Measurements from ENCODE around the gene PMF1. TPM values are rescaled to one million over a fixed set of nuclear protein-coding genes. Genes with fewer than 3 reads are reported as not detected.

Gene PMF1
- total RNA-seq, 1 donor from 2014 or later: 131 TPM

DNA sequence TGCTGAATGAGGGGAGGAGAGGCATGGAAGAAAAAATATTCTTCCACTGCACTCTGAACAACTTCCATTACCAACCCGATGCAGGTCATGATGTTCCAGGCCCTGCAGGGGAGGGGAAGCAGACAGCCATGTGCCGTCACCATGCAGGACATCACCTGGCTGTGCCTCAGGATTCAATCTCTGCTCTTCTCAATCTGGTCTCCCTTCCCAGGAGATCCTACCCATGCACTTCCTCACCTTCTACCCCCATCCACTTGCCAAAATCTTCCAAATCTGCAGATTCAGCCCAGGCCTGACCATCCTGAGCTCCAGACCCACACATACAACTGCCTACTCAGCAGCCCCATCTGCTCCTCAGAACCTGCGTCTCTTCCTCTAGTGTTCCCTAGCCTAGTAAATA, 40.8 kb downstream of the PMF1 start:
- no peak for DNase-seq (ENCODE audit: low read depth)
- no peak overlapping the region for H3K4me3 ChIP-seq (ENCODE audit: low read depth, low read length)
- TF ChIP-seq, protein P1, sequence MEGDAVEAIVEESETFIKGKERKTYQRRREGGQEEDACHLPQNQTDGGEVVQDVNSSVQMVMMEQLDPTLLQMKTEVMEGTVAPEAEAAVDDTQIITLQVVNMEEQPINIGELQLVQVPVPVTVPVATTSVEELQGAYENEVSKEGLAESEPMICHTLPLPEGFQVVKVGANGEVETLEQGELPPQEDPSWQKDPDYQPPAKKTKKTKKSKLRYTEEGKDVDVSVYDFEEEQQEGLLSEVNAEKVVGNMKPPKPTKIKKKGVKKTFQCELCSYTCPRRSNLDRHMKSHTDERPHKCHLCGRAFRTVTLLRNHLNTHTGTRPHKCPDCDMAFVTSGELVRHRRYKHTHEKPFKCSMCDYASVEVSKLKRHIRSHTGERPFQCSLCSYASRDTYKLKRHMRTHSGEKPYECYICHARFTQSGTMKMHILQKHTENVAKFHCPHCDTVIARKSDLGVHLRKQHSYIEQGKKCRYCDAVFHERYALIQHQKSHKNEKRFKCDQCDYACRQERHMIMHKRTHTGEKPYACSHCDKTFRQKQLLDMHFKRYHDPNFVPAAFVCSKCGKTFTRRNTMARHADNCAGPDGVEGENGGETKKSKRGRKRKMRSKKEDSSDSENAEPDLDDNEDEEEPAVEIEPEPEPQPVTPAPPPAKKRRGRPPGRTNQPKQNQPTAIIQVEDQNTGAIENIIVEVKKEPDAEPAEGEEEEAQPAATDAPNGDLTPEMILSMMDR (conservative IDR thresholded peaks at IDR 0.05; ENCODE audit: low read depth, low read length): no peak

- H3K4me3 ChIP-seq (ENCODE audit: low read depth, low read length): no peak overlapping the region
- TF ChIP-seq, protein P1 (conservative IDR thresholded peaks at IDR 0.05; ENCODE audit: low read depth, low read length): no peak
- no peak for DNase-seq (ENCODE audit: low read depth)
These were observed 44.9 kb downstream of the PMF1 start for GRCh38 chr1:156257711-156258110.

GRCh38 chr1:156258859-156259258, 46.1 kb downstream of the PMF1 start:
- no peak overlapping the region for H3K4me3 ChIP-seq (ENCODE audit: low read depth, low read length)
- TF ChIP-seq, protein P1 (conservative IDR thresholded peaks at IDR 0.05; ENCODE audit: low read depth, low read length): no peak
- DNase-seq (ENCODE audit: low read depth): no peak

- no peak overlapping the region for H3K4me3 ChIP-seq (ENCODE audit: low read depth, low read length)
These were observed 47.0 kb downstream of the PMF1 start for GRCh38 chr1:156259805-156260204.

DNA sequence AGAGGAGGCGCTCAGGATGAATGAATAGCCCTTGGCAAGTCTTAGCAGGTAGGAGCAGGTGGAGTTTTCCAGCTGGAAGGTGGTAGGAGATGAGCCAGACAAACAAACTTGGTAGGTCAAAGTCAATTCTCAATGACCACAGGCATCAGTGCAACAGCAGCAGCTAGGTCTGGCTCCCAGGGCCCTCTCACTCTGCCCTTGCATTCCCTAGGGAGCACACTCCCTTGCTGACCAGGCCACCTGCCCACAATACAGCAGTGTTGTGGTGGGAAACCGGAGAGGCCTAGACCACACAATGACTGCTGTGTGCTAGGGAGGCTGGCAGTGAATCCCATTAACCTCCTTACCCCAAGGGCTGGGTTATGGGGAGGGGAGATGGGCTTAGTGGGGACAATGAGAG, 48.1 kb downstream of the PMF1 start:
- H3K4me3 ChIP-seq (ENCODE audit: low read depth, low read length): no peak overlapping the region
- no peak for DNase-seq (ENCODE audit: low read depth)
- TF ChIP-seq, protein P1 (conservative IDR thresholded peaks at IDR 0.05; ENCODE audit: low read depth, low read length): no peak

More at GRCh38 chr1:156259805-156260204, 47.0 kb downstream of the PMF1 start:
- DNase-seq (ENCODE audit: low read depth): no peak
- TF ChIP-seq, protein P1 (conservative IDR thresholded peaks at IDR 0.05; ENCODE audit: low read depth, low read length): peak; percentile 27

DNA sequence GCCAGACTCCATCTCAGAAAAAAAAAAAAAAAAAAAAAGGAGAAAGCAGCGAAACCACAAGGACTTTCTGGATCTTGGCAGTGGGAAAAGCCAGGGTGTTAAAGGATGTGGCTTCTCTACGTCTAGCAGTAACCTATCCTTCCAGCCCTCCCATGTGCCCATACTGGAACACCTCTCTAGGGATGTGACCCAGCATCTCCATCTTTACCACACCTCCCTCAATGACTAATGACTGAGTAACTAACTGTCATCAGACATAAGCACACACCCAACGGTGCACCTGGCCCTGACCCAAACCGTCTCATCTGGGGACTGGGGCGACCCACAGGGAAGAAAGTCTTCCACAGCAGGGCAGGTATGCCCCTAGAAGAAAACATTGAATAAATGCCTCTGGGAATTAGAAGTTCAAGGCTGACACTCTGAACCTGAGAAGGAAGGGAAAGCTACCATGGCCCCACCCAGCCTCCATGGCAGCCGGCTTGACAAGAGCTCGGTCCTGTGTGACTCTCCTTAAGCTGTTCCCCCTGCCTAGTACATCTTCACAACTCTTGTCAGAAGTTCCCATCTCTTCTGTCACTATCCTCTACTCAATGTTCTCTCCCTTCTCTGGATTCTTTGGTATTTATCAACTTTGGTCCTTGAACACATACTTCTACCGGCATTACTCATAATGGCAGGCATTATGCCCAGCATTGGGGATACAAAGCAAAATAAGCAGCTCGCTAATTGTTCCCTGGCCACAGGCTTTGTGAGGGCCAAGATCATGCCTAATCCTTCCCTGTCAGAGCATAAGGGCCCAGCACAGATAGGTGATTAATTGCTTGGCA, 49.9 kb downstream of the PMF1 start:
- H3K4me3 ChIP-seq (ENCODE audit: low read depth, low read length): no peak overlapping the region
- TF ChIP-seq, protein P1 (conservative IDR thresholded peaks at IDR 0.05; ENCODE audit: low read depth, low read length): no peak
- no peak for DNase-seq (ENCODE audit: low read depth)

DNA sequence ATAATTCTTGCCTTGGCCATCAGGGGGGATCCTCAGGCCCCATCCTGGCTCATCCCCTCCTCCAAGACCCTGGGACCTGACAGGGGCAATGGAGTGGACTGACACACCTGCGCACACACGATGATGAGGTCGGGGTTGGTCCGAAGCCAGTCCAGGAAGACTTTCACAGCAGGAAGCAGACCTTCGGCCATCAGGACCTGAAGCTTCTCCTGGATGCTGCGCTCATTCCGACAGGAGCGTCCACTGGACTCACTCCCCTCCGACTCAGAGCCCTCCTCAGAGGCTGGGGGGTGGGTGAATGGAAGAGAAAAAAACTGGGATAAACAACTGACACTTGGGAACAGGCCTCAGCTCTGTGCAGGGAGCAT, 50.5 kb downstream of the PMF1 start:
- DNase-seq (ENCODE audit: low read depth): no peak
- TF ChIP-seq, protein P1 (conservative IDR thresholded peaks at IDR 0.05; ENCODE audit: low read depth, low read length): no peak
- H3K4me3 ChIP-seq (ENCODE audit: low read depth, low read length): no peak overlapping the region
